Tibial artery (tissue), 4 donors: ENCODE measurements around the gene TMEM63B.

ENCODE experiments used
- DNase-seq, 2 donors: peaks; one replicate each; pipeline ENCODE4 v3.0.0-alpha.2; 2019
- H3K27ac ChIP-seq, 2 donors: fragments of 200-600 bp; sonication (generic) in 1 of 2; 1 replicate in 1 of 2; 2 replicates in 1 of 2; pipeline ENCODE4 v1.5.1; 2018 to 2019; ENCODE audit warnings: mild to moderate bottlenecking in 1 of 2
- H3K27me3 ChIP-seq, 2 donors: fragments of 200-600 bp; sonication (generic) in 1 of 2; one replicate each; pipeline versions ENCODE4 v1.5.1 to v1.6.0; 2016 to 2019
- H3K36me3 ChIP-seq, 3 donors: fragments of 200-600 bp; sonication (generic) in 2 of 3; one replicate each; pipeline ENCODE4 v1.5.1; 2016 to 2019; ENCODE audit warnings: mild to moderate bottlenecking in 2 of 3
- H3K4me1 ChIP-seq, 4 donors: fragments of 200-600 bp; sonication (generic) in 2 of 4; 1 replicate in 3 of 4; 2 replicates in 1 of 4; pipeline ENCODE4 v1.5.1; 2016 to 2019
- H3K4me3 ChIP-seq, 2 donors: fragments of 200-600 bp; sonication (generic) in 1 of 2; 1 replicate in 1 of 2; 2 replicates in 1 of 2; pipeline ENCODE4 v1.5.1; 2018 to 2019; ENCODE audit warnings: mild to moderate bottlenecking in 2 of 2
- H3K9me3 ChIP-seq, 3 donors: fragments of 200-600 bp; sonication (generic) in 1 of 3; one replicate each; pipeline ENCODE4 v1.5.1; 2016 to 2019
- intact Hi-C: fragments of 100-400 bp; cut with DNase I; formaldehyde crosslinking; loops from one replicate; pipeline ENCODE4 v1.15.0; 2023; ENCODE audit warnings: low total_unique reads
- TF ChIP-seq, protein P1 (sequence below), 2 experiments: fragments of 200-600 bp in 1 of 2; fragments of 450-650 bp in 1 of 2; IDR thresholded peaks; one replicate each; pipeline ENCODE4 v1.5.1; 2017 to 2019; ENCODE audit warnings: antibody characterized with exemption in 2 of 2, mild to moderate bottlenecking in 1 of 2, moderate library complexity in 1 of 2

The TMEM63B gene

DNA sequence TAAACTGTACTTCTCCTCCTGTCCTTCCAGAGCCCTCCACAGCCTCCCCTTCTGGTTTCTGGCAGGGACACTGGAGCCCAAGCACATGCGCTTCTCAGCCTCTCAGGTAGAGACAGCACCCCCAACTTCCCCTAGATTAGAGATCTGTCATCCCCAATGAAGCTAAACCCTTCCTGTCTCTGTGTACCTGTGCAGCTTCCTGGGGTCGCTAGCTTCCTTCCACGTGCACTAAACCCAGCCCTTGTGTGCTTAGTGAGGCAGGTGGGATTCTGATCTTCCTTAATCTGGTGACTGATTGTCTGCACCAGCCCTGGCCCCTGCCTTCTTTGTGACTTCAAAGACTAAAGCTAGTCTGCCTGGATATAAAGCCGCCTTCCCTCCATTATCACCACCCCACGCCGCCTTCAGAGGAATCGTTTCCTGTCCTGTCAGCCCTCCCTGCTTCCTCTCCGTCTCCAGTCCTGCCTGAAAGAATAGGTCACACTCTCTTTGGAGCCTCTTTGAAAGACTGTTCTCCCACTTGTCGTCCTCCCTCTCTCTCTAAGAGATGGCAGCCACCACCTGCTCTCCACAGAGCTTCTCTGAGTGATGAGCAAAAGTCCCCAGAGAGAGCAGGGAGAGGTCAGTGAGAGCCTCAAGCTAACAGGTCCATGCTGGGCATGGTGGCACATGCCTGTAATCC, 58.7 kb downstream of the TMEM63B start:
- intact Hi-C loops = no loop called here
- Histone ChIP-seq H3K27me3 (no peaks in the 10 kb centered on the region), H3K36me3 (no peaks in the 10 kb centered on the region), H3K4me1 (no peaks in the 10 kb centered on the region), H3K9me3 (no peaks in the 10 kb centered on the region), H3K27ac (no peak overlapping the region), H3K4me3 (no peak overlapping the region)
- TF ChIP-seq, protein P1, sequence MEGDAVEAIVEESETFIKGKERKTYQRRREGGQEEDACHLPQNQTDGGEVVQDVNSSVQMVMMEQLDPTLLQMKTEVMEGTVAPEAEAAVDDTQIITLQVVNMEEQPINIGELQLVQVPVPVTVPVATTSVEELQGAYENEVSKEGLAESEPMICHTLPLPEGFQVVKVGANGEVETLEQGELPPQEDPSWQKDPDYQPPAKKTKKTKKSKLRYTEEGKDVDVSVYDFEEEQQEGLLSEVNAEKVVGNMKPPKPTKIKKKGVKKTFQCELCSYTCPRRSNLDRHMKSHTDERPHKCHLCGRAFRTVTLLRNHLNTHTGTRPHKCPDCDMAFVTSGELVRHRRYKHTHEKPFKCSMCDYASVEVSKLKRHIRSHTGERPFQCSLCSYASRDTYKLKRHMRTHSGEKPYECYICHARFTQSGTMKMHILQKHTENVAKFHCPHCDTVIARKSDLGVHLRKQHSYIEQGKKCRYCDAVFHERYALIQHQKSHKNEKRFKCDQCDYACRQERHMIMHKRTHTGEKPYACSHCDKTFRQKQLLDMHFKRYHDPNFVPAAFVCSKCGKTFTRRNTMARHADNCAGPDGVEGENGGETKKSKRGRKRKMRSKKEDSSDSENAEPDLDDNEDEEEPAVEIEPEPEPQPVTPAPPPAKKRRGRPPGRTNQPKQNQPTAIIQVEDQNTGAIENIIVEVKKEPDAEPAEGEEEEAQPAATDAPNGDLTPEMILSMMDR (IDR thresholded peaks at IDR 0.05) = no peak
- no peak for DNase-seq

DNA sequence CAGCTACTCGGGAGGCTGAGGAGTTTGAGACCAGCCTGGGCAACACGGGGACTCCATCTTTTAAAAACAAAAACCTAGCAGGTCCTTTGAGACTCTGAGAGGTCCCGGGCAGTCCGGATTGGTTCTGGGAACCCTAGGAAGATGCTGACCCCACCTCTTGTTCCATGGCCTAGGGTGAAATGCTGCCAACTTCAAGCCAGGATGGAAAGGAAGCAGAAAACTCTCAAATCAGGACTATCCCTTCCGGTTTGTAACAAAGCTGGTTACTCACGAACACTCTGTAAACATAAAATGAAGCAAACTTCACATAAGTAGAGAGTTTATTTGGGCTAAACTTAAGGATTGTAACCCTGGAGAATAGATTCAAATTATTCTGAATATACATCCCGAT, 59.3 kb downstream of the TMEM63B start:
- H3K27ac ChIP-seq = no peak overlapping the region

DNA sequence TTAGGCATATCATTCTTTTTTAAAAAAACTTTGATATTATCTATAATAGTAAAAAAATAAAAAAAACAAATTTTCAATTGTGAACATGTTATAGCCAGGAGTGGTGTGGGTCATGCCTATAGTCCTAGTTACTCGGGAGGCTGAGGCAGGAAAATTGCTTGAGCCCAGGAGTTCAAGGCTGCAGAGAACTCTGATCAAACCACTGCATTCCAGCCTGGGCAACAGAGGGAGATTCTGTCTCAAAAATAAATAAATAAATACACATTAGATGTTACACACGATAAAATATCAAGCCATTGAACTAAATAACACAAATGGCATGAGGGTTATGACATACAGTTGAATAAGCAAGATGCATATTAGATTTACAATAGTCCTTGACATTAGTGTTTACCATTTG, 61.5 kb downstream of the TMEM63B start:
- no peaks in the 10 kb centered on the region for H3K27me3 ChIP-seq
- intact Hi-C loops = no loop called here
- H3K4me3 ChIP-seq = no peak overlapping the region
- H3K9me3 ChIP-seq = no peaks in the 10 kb centered on the region
- H3K36me3 ChIP-seq = no peaks in the 10 kb centered on the region
- H3K4me1 ChIP-seq = no peaks in the 10 kb centered on the region
- no peak for DNase-seq
- no peak overlapping the region for H3K27ac ChIP-seq
- TF ChIP-seq, protein P1 (IDR thresholded peaks at IDR 0.05) = no peak

More for the DNA sequence above, 59.3 kb downstream of the TMEM63B start:
- TF ChIP-seq, protein P1 (IDR thresholded peaks at IDR 0.05) = no peak
- Histone ChIP-seq H3K27me3 (no peaks in the 10 kb centered on the region), H3K4me1 (no peaks in the 10 kb centered on the region), H3K4me3 (no peak overlapping the region), H3K9me3 (no peaks in the 10 kb centered on the region), H3K36me3 (no peaks in the 10 kb centered on the region)
- intact Hi-C loops = no loop called here
- DNase-seq = no peak

DNA sequence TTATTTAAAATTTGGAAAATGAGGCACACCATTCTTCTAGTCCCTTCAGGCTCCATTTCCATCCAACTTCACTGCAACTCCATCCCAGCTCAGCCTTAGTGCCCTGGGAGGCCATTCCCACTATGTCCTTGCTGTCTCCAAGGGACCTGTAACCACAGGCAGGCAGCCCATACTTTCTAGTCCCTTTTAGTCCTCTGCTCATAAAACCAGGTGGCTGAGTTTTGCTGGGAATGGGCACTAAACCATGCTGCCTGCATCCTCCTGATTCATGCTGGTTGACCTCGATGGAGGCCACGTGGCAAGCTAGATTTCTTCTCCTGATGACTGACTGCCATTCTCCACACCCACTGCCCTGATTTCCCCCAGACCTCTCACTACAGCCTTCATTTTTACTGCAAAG, 61.9 kb downstream of the TMEM63B start:
- Histone ChIP-seq H3K4me1 (no peaks in the 10 kb centered on the region), H3K9me3 (no peaks in the 10 kb centered on the region), H3K27me3 (no peaks in the 10 kb centered on the region), H3K4me3 (no peak overlapping the region), H3K27ac (no peak overlapping the region), H3K36me3 (no peaks in the 10 kb centered on the region)
- no peak for DNase-seq
- TF ChIP-seq, protein P1 (IDR thresholded peaks at IDR 0.05) = no peak
- intact Hi-C loops = no loop called here

DNA sequence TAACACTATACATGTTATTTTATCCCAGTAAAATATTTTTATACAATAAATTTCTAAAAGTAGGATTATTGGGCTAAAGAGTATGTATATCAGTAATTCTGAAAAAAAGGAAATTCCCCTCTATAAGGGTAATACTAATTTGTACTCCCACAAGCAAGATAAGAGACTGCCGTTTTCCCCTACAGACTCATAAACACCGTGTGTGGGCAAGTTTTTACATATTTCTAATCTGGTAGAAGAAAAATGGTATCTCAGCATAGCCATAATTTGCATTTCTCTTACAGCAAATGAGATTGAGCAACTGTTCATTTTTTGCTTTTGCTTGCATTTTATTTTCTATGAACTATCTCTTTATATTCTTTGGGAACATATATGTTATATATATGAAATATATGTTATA, 63.4 kb downstream of the TMEM63B start:
- Histone ChIP-seq H3K4me3 (no peak overlapping the region), H3K4me1 (no peaks in the 10 kb centered on the region), H3K36me3 (no peaks in the 10 kb centered on the region), H3K27me3 (no peaks in the 10 kb centered on the region), H3K9me3 (no peaks in the 10 kb centered on the region), H3K27ac (no peak overlapping the region)
- DNase-seq = no peak
- TF ChIP-seq, protein P1 (IDR thresholded peaks at IDR 0.05) = no peak
- intact Hi-C loops = no loop called here
